Lower leg skin (tissue), 3 donors: Measurements from ENCODE around the gene CISH.

ENCODE experiments used
- POLR2A ChIP-seq, 2 donors: fragments of 450-650 bp; IDR thresholded peaks; one replicate each; pipeline ENCODE4 v1.6.1; 2016 to 2017; ENCODE audit warnings: antibody characterized with exemption in 2 of 2, mild to moderate bottlenecking in 1 of 2, moderate library complexity in 1 of 2
- TF ChIP-seq, protein P1 (sequence below), 3 donors: fragments of 450-650 bp; IDR thresholded peaks; one replicate each; pipeline ENCODE4 v1.5.1; 2016; ENCODE audit warnings: antibody characterized with exemption in 3 of 3, mild to moderate bottlenecking in 3 of 3, moderate library complexity in 2 of 3

DNA sequence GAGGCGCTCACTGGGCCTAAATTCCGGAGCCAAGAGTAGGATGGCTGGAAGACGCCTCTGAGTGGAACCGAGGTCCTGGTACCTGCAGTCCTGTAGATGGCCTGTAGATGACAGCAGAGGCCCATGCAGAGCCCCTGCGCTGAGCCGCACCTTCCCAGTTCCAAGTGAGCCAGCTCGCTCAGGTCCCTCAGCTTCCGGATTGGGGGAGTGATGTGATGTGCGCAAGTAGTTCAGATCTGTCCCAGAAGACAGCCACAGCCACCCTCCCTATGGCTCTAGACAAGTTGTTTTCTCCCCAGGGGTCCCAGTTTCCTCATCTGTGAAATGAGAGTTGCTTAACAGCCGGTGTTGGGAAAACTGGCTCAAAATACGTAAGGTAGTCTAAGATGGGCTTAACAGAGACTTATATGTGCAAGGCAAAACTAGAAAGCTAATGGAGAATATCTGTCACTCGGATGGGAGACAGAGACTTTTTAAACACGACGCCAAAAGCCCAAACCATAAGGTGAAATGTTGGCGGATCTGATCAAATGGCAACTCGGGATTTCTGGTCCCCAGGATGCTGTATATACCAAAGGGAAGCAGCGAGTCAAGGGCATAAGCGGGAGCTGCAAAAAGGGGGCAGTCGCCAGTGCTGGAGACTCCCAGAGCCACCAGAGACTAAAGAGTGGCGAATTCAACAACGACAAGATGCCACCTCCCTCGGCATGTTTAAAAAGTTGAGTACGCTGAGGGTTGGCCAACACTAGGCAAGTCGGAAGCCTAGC lies 4.6 kb upstream of the CISH start:
- TF ChIP-seq, protein P1, sequence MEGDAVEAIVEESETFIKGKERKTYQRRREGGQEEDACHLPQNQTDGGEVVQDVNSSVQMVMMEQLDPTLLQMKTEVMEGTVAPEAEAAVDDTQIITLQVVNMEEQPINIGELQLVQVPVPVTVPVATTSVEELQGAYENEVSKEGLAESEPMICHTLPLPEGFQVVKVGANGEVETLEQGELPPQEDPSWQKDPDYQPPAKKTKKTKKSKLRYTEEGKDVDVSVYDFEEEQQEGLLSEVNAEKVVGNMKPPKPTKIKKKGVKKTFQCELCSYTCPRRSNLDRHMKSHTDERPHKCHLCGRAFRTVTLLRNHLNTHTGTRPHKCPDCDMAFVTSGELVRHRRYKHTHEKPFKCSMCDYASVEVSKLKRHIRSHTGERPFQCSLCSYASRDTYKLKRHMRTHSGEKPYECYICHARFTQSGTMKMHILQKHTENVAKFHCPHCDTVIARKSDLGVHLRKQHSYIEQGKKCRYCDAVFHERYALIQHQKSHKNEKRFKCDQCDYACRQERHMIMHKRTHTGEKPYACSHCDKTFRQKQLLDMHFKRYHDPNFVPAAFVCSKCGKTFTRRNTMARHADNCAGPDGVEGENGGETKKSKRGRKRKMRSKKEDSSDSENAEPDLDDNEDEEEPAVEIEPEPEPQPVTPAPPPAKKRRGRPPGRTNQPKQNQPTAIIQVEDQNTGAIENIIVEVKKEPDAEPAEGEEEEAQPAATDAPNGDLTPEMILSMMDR (IDR thresholded peaks at IDR 0.05) = peak in 1 of 3 donors; percentile 99
- TF ChIP-seq POLR2A (IDR thresholded peaks at IDR 0.05) = no peak
